NCI-H1436 (cell line): ENCODE measurements around the gene PTEN.
"Not testable (repeated sequence)": the region's sequence is repeated elsewhere in the genome, so short reads cannot be mapped to it uniquely, and the experiment has no call there.

ENCODE experiments used
- DNase-seq: peaks from one replicate; lab custom pipeline; 2025; lab: John Stamatoyannopoulos, UW

Gene PTEN

GRCh38 chr10:87845624-87845998, 17.8 kb upstream of the PTEN start:
- no peak for DNase-seq

GRCh38 chr10:87846023-87846422, 17.4 kb upstream of the PTEN start:
- DNase-seq = no peak

GRCh38 chr10:87846711-87847110, 16.7 kb upstream of the PTEN start:
- not testable (repeated sequence) for DNase-seq

- DNase-seq = no peak
Observed at GRCh38 chr10:87847550-87847949, 15.9 kb upstream of the PTEN start.

- no peak for DNase-seq
Observed at GRCh38 chr10:87849001-87849400, 14.4 kb upstream of the PTEN start.

- DNase-seq = peak; percentile 42
Observed at GRCh38 chr10:87850742-87851205, 12.7 kb upstream of the PTEN start.

GRCh38 chr10:87852089-87852488, 11.3 kb upstream of the PTEN start:
- no peak for DNase-seq

- DNase-seq = not testable (repeated sequence)
Observed at GRCh38 chr10:87855247-87855646, 8.2 kb upstream of the PTEN start.

- DNase-seq = not testable (repeated sequence)
Observed at GRCh38 chr10:87855665-87856064, 7.8 kb upstream of the PTEN start.

GRCh38 chr10:87860156-87860795, 3.1 kb upstream of the PTEN start:
- DNase-seq = peak; percentile 2

GRCh38 chr10:87860816-87861403, 2.5 kb upstream of the PTEN start:
- DNase-seq = no peak

- DNase-seq = no peak
Observed at GRCh38 chr10:87861566-87861952, 1.9 kb upstream of the PTEN start.

- DNase-seq = peak; percentile 93
Observed at GRCh38 chr10:87861953-87862678, 1.3 kb upstream of the PTEN start.

- DNase-seq = peak; percentile 38
Observed at GRCh38 chr10:87862679-87863052, 759 bp upstream of the PTEN start.

GRCh38 chr10:87863951-87864495, 598 bp downstream of the PTEN start:
- not testable (repeated sequence) for DNase-seq

GRCh38 chr10:87864496-87865059, 1.2 kb downstream of the PTEN start:
- DNase-seq = no peak

- no peak for DNase-seq
Observed at GRCh38 chr10:87865241-87865881, 1.9 kb downstream of the PTEN start.

- DNase-seq = no peak
Observed at GRCh38 chr10:87866412-87866974, 3.1 kb downstream of the PTEN start.

GRCh38 chr10:87867453-87867852, 4.0 kb downstream of the PTEN start:
- no peak for DNase-seq

GRCh38 chr10:87868277-87868676, 4.9 kb downstream of the PTEN start:
- DNase-seq = no peak

GRCh38 chr10:87869139-87869538, 5.7 kb downstream of the PTEN start:
- DNase-seq = not testable (repeated sequence)
